ENCODE results near the gene PLA2G4B.

- TF ChIP-seq SREBF1 (IDR thresholded peaks at IDR 0.05; ENCODE audit: low read length) (no peak), CTCF (IDR thresholded peaks at IDR 0.05 in 2 of 3, conservative IDR thresholded peaks at IDR 0.05 in 1 of 3; ENCODE audit: control insufficient read depth in 2 of 3, extremely low read depth in 1 of 3, insufficient read depth in 1 of 3, low read depth in 3 of 3, low read length in 3 of 3) (peak in 2 of 3 experiments; percentile 16 to 35; a peak in 3 of 6 replicates), BRCA1 (IDR thresholded peaks at IDR 0.05; ENCODE audit: low read depth, low read length) (no peak), POLR2A (IDR thresholded peaks at IDR 0.05; ENCODE audit: low read depth, low read length) (peak; percentile 58), SUZ12 (IDR thresholded peaks at IDR 0.05; ENCODE audit: unreplicated experiment) (no peak), MEF2B (IDR thresholded peaks at IDR 0.05; ENCODE audit: partially characterized antibody, poor library complexity, severe bottlenecking) (no peak), NKRF (conservative IDR thresholded peaks at IDR 0.05) (no peak), MXI1 (IDR thresholded peaks at IDR 0.05; ENCODE audit: low read depth, low read length) (no peak), EZH2 (IDR thresholded peaks at IDR 0.05; ENCODE audit: borderline replicate concordance, control insufficient read depth, low read depth, low read length) (no peak), TBL1XR1 (IDR thresholded peaks at IDR 0.05; ENCODE audit: low read depth, low read length) (no peak), NRF1 (conservative IDR thresholded peaks at IDR 0.05; ENCODE audit: low read depth, low read length) (no peak), BCL3 (IDR thresholded peaks at IDR 0.05; ENCODE audit: borderline replicate concordance, insufficient read depth, low read depth, low read length, poor library complexity, severe bottlenecking) (peak; percentile 43), NFYA (IDR thresholded peaks at IDR 0.05; ENCODE audit: borderline replicate concordance, low read depth, low read length) (no peak)
Measured at GRCh38 chr15:41894791-41895463, 56.3 kb downstream of the PLA2G4B start.

Data from GM12878 (cell line).